PC-9 (cell line): ENCODE results near the gene ANKDD1B.

Source experiments
- CTCF ChIP-seq: fragments of 200-600 bp; sonication (generic); conservative IDR thresholded peaks from 2 replicates; pipeline ENCODE4 v1.6.1; 2017; ENCODE audit warnings: mixed run types, antibody characterized with exemption, mild to moderate bottlenecking, moderate library complexity
- EZH2 ChIP-seq: fragments of 200-600 bp; sonication (generic); IDR thresholded peaks from 2 replicates; pipeline ENCODE4 v1.8.0; 2017; ENCODE audit warnings: antibody characterized with exemption, low read depth

- TF ChIP-seq CTCF (no peak), EZH2 (no peak)
These were observed 28.5 kb downstream of the ANKDD1B start for GRCh38 chr5:75639535-75640311.
